KOPT-K1 (cell line): ENCODE measurements around the gene IVNS1ABP.

Experiments used
- H3K27ac ChIP-seq: fragments of 200-600 bp; sonication (generic); 2 replicates; pipeline ENCODE4 v1.5.1; 2016; ENCODE audit warnings: antibody characterized with exemption, mild to moderate bottlenecking, low read depth, low read length; ENCODE audit not compliant: poor library complexity, severe bottlenecking
- H3K36me3 ChIP-seq: fragments of 200-600 bp; sonication (generic); 2 replicates; pipeline ENCODE4 v1.5.1; 2017; ENCODE audit warnings: antibody characterized with exemption, mild to moderate bottlenecking, low read length, moderate library complexity; ENCODE audit not compliant: insufficient read depth
- H3K9me3 ChIP-seq: fragments of 200-600 bp; sonication (generic); 2 replicates; pipeline ENCODE4 v1.5.1; 2017; ENCODE audit warnings: antibody characterized with exemption, low read length, mild to moderate bottlenecking; ENCODE audit not compliant: insufficient read depth, poor library complexity, severe bottlenecking

Gene IVNS1ABP

DNA sequence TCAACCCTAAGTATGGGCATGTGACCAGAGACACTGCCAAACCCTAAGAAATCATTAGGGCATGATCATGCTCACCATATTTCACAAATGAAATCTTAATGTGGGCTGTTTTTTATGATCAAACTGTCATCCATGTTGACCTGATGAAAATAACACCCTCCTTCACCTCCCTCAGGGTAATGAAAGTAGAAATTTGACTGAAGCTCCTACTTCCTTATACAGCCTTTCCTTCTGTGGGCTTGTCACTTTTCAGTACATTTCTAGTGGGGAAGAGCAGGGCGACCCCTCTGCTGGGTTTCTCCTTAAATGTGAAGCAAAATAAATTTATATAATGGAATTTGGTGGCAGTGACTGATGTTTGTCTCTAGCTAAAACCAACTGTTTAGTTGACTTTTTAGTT lies 25.9 kb downstream of the IVNS1ABP start:
- peaks cover 43% of the 10 kb centered on the region for H3K36me3 ChIP-seq
- no peaks in the 10 kb centered on the region for H3K9me3 ChIP-seq
- H3K27ac ChIP-seq, result no peak overlapping the region

DNA sequence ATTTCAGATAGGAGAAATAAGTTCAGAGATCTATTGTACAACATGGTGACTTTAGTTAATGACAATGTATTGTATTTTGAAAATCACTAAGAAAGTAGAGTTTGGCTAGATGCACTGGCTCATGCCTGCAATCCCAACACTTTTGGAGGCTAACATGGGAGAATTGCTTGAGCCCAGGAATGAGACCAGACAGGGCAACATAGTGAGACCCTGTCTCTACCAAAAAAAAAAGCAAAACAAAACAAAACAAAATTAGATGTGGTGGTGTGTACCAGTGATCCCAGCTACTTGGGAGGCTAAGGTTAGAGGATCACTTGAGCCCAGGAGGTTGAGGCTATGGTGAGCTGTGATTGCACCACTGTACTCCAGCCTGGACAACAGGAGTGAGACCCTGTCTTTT lies 27.2 kb downstream of the IVNS1ABP start:
- Histone ChIP-seq H3K36me3 (peaks cover 30% of the 10 kb centered on the region), H3K9me3 (no peaks in the 10 kb centered on the region), H3K27ac (no peak overlapping the region)

DNA sequence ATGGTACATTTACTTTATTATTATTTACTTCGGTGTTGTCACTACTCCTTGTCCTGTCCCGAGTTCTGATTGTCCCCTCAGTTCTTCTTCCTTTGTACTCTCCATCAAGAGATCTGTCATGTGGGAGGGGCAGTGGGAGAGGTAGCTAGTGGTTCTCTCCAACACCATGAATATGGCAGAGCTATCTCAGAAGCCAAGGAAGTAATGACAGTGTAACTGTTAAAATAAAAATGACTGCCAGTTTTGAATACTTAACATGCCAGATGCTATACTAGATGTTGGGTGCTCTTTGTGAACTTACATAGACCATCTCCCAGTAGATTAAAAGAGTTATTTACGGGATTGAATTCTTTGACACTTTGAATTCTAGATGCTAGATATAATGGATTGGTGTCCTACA lies 28.6 kb downstream of the IVNS1ABP start:
- Histone ChIP-seq H3K9me3 (no peaks in the 10 kb centered on the region), H3K36me3 (peaks cover 16% of the 10 kb centered on the region; the same call in 1 of the 2 replicates), H3K27ac (no peak overlapping the region)

DNA sequence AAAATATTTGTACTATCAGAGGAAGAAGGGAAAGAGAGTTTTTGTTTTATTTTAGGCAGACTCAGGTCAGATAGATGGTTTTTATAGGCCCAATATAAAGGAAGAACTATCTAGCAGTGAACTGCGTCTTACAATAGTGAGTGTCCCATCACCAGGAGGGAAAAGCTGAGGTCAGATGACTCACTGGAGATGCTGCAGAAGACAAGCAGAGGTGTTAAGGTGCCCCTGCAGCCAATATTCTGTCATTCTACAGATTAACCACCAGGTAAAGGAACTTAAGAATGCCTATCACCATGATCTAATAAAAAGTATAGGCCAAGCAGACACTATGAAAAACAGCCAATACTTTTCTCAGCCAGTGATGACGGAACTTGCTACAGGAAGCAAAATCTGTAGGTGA lies 29.6 kb downstream of the IVNS1ABP start:
- H3K9me3 ChIP-seq, result no peaks in the 10 kb centered on the region
- H3K36me3 ChIP-seq, result 0 out of 2 replicates have a peak, but pooled peaks cover 6% of the 10 kb centered on the region
- H3K27ac ChIP-seq, result no peak overlapping the region

DNA sequence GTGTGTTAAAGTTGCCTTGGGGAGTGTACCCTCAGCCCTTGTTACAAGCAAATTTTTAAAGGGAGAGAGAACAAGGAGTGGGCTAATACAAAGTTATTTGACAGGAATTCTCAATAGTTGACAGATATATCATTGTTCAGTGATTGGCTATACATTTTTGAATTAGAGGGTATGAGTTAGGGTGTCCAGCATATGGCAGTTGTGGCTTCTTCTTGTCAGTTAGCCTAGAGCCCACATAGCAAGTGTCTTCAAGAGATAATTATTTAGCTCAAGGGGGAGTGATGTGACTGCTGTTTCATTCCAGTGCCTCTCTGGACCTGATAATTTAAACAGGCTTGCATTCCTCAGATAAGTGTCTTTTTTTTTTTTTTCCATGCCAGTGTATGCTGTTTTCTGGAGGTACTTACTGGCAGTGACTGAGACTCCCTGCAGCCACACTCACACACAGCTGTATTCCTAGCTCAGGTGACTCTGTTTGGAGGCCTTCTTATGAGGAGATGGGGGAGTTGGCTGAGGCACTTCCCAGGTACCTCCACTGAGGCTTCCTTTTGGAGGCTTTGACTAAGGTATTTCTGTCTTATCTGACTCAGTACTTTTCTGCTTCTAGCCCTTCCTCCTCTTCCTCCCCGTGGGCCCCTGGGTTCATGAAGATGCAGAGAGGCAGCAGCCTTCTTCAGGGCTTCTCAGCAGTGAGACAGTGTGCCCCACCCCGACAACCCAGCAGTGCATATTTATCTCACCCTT lies 32.3 kb downstream of the IVNS1ABP start:
- Histone ChIP-seq H3K27ac (no peak overlapping the region), H3K36me3 (0 out of 2 replicates have a peak, but pooled peaks cover 4% of the 10 kb centered on the region), H3K9me3 (no peaks in the 10 kb centered on the region)

DNA sequence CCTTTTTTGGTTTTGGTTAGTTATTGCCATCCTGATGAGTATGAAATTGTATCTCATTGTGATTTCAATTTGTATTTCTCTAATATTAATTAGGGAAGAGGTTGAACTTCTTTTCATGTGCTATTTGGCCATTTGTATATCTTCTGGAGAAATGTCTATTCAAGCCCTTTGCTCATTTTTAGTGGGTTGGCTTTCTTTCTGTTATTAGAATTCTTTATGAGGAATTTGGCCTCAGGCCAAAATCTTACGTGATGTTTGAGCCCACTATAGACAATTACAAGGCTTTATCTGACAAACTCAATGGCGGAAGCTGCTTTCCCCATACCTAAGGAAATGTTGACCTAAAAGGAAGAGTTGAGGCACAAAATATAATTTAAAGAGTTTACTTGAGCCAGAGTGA lies 32.9 kb downstream of the IVNS1ABP start:
- no peaks in the 10 kb centered on the region for H3K9me3 ChIP-seq
- H3K36me3 ChIP-seq, result no peaks in the 10 kb centered on the region
- no peak overlapping the region for H3K27ac ChIP-seq

DNA sequence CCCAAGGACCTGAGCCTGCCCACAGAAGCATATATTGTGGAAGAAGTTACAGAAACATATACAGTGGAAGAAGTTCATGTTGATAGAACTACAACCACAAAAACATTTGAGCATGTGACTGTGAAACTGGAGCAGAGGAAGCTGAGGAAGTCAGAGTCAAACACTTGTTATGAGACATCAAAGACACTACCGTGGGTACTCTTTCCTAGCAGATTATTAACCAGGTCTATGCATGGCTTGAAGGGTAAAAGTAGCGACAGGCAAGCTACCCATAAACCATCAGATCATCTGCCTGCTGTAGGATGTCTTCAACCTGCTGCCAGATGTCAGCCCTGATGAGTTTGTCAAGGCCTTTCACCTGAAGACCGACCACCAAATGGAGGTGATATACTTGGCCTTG lies 35.8 kb downstream of the IVNS1ABP start:
- H3K36me3 ChIP-seq, result no peaks in the 10 kb centered on the region
- H3K9me3 ChIP-seq, result no peaks in the 10 kb centered on the region
- no peak overlapping the region for H3K27ac ChIP-seq

DNA sequence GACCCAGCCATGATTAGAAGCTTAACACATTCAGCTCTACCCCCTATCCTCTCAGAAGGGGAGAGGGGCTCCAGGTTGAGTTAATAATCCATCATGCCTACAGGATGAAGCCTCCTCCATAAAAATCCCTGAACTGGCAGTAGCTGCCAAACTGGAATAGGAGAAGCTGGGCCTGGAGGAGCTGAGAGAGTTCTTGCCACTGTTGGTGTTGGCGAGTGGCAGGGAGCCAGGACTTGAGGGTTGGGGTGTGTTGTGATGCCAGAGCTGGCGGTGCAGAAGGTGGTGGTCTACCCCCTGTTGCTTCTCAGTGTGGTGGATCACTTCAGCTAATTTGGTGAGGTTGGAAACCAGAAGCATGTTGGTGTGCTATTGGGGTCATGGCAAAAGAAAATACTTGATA lies 36.5 kb downstream of the IVNS1ABP start:
- Histone ChIP-seq H3K9me3 (no peaks in the 10 kb centered on the region), H3K36me3 (no peaks in the 10 kb centered on the region), H3K27ac (no peak overlapping the region)

DNA sequence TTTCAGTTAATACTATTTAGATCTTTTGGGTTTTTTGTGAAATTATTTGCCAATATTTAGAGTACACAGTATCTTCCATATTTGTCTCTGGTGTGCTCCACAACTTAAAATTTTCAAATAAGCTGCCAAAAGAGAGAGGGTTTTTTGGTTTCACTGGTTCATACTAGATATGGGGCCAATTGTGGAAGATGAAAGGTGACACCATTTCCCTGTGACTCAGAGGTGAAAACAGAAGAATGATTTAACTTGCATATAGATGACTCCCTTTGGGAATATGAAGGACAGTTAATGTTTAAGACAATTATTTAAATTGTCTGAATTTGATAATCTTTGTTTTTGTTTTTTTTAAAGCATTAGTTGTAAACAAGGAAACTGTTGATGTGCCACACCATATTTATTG lies 37.5 kb downstream of the IVNS1ABP start:
- Histone ChIP-seq H3K36me3 (no peaks in the 10 kb centered on the region), H3K9me3 (no peaks in the 10 kb centered on the region), H3K27ac (no peak overlapping the region)

DNA sequence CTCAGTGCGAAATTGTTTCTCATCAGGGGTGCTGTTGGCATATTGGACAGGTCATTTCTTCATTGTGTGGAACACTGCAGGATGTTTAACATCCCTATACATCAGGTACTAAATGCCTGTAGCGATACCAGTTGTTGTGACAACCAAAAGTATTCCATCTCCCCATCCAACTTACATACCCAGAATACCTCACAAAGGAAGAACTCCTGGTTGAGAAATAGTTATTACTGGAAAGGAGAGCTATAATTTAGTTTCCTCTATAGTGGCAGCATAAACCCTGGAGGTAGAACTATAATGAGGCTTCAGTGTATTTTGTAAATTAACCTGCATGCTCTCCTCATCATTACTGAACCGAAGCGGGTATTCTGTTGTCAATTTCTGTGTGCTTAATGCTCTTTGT lies 45.1 kb downstream of the IVNS1ABP start:
- no peaks in the 10 kb centered on the region for H3K36me3 ChIP-seq
- H3K9me3 ChIP-seq, result no peaks in the 10 kb centered on the region
- no peak overlapping the region for H3K27ac ChIP-seq

DNA sequence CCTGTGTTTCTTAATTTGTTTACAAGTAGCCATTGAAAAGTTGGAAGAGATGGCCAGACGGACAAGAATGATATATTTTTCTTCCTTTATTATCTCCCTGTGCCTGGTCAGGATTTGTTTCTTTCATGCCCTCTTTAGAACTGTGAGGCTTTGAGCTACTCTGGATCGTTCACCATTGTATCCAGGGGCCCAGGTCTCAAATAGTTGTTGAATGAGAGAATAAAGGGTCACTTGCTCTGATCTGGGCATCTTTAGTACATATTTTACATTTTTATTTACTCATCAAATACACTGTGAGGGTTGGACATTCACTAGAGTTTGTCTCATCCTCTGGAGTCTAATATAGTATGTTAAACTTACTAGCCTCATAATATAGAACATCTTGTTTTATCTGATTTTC lies 48.7 kb downstream of the IVNS1ABP start:
- Histone ChIP-seq H3K36me3 (no peaks in the 10 kb centered on the region), H3K27ac (no peak overlapping the region), H3K9me3 (no peaks in the 10 kb centered on the region)

DNA sequence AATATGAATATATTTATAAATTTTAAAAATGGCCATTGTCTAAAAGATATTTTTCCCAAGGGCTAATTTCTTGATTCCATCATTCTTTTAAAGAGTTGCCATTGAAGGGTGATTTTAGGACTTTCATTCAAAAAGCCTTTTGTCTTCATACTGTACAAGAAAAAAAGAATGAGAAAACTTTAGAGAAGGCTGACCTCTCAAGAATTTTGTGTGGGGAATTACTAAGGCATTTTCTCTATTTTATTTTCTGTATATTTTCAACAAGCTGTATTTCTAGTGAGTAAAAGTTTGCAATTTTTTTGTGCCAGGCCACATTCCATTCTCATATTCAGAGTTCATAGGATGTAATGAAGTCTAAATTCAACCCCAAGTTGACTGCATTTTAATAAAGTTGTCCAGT lies 49.3 kb downstream of the IVNS1ABP start:
- Histone ChIP-seq H3K9me3 (no peaks in the 10 kb centered on the region), H3K27ac (no peak overlapping the region), H3K36me3 (no peaks in the 10 kb centered on the region)

DNA sequence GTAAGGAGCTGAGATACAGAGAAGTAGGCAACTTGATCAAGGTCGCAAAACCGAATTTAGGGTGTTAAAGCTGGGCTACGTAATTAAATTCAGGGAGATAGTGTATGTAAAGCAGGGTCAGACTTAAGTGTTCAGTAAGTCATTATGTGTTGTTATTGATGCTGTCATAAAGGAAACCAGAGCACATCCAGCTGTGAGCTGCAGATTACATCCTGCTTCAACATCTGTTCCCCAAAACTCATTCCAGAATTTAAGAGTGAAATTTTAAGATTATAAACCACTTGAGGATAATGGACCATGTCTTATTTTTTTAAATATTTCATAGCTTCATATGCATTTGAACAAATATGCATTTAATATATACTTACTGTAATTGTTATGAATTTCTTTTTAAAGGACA lies 49.7 kb downstream of the IVNS1ABP start:
- Histone ChIP-seq H3K27ac (no peak overlapping the region), H3K36me3 (no peaks in the 10 kb centered on the region), H3K9me3 (no peaks in the 10 kb centered on the region)

DNA sequence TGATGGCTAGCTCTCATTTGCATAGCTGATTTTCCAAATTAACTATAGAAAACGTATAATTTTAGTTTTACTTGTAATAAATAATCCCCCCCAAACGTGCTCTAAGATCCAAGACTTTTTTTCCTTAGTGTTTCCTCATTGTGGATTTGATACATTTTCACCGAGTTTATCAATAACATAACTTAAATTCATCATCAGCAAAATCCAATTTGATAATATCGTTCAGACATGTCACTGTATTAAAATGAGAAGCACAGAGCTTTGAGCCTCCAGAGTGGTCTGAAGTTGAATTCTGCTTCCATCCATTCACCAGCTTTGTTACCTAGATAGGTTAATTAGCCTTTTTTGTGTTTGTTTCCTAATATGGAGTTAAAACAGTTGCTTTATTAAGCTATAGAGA lies 51.7 kb downstream of the IVNS1ABP start:
- no peaks in the 10 kb centered on the region for H3K9me3 ChIP-seq

DNA sequence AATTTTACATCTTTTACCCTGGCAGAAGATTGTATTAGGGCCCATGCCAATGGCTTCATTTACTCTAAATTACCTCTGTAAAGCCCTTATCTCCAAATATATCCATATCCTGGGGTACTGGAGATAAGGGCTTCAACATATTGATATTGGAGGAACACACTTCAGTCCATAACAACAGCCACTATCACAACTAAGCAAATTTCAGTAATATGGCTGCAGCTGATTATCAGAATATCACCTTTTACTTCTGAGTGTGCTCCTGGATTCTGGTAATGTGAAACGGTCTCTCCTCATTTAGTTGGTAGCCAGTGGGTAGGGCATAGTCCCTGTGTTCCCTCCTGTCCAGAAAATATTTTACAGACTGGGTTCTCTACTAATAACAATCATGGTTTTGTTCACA lies 53.3 kb downstream of the IVNS1ABP start:
- H3K36me3 ChIP-seq, result no peaks in the 10 kb centered on the region
- no peak overlapping the region for H3K27ac ChIP-seq
- no peaks in the 10 kb centered on the region for H3K9me3 ChIP-seq

More for the DNA sequence above, 51.7 kb downstream of the IVNS1ABP start:
- H3K36me3 ChIP-seq, result no peaks in the 10 kb centered on the region
- H3K27ac ChIP-seq, result no peak overlapping the region

DNA sequence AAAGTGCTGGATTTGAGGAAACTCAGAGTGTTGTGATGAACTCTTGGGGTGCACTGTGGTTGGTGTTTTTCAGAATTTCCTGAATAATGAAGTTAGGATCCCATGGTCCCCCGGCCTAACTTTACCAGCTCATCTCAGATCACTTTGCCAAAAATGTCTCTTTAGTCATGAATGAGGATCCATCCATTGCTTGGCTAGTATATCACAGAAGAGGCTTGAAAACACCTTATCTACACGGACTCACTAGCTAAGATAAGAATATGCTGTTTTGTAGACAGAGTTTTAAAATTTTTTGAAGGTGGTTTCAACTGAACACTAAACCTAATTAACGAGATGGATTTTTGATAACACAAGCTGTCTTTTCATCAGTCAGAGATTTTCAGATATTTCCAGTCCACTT lies 53.8 kb downstream of the IVNS1ABP start:
- H3K36me3 ChIP-seq, result no peaks in the 10 kb centered on the region
- no peak overlapping the region for H3K27ac ChIP-seq
- H3K9me3 ChIP-seq, result no peaks in the 10 kb centered on the region
